GM19193 (cell line): ENCODE results near the gene SCUBE1.

Experiments used
- POLR2A ChIP-seq: IDR thresholded peaks from 4 replicates; pipeline ENCODE4 v1.6.1; 2011; ENCODE audit not compliant: insufficient read depth, insufficient read length; ENCODE audit errors: extremely low read depth

SCUBE1 gene

GRCh38 chr22:43157874-43158546 lies 185.2 kb downstream of the SCUBE1 start:
- no peak for TF ChIP-seq POLR2A

GRCh38 chr22:43156413-43156812 lies 186.8 kb downstream of the SCUBE1 start:
- TF ChIP-seq POLR2A, result no peak

GRCh38 chr22:43155789-43156188 lies 187.4 kb downstream of the SCUBE1 start:
- TF ChIP-seq POLR2A, result no peak

GRCh38 chr22:43154887-43155536 lies 188.2 kb downstream of the SCUBE1 start:
- TF ChIP-seq POLR2A, result no peak

GRCh38 chr22:43153899-43154298 lies 189.3 kb downstream of the SCUBE1 start:
- TF ChIP-seq POLR2A, result no peak

GRCh38 chr22:43152357-43153071 lies 190.7 kb downstream of the SCUBE1 start:
- TF ChIP-seq POLR2A, result no peak

GRCh38 chr22:43152003-43152356 lies 191.2 kb downstream of the SCUBE1 start:
- TF ChIP-seq POLR2A, result no peak

- TF ChIP-seq POLR2A, result no peak
Observed at GRCh38 chr22:43151251-43152002, 191.7 kb downstream of the SCUBE1 start, which contains the start of gene TSPO. Gene TSPO, plus strand, starts transcription at chr22:43151559. Its CDS starts 7,680 bp downstream, at chr22:43159239.

GRCh38 chr22:43150731-43151206 lies 192.4 kb downstream of the SCUBE1 start:
- no peak for TF ChIP-seq POLR2A

GRCh38 chr22:43148581-43148980 lies 194.6 kb downstream of the SCUBE1 start:
- no peak for TF ChIP-seq POLR2A

GRCh38 chr22:43147821-43148220 lies 195.4 kb downstream of the SCUBE1 start:
- no peak for TF ChIP-seq POLR2A
